ENCODE measurements around the gene SETD5.

Gene SETD5

DNA sequence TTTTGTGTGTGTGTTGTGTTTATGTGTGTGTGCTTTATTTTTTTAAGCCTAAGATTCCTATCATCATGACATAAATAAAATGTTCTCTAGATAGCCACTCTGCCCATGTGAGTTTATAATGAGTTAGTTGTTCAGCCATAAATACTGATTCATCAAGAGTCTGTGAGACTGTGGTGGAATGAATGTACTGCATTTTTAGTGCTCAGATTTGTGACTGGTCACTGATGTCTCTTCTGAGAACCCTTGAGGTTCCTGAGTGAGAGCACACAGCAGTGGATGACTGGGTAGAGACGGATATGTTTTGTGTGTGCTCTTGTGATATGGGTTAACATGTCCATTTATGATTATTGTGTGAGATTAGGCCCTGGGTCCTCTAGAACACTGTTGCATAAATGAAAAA, 51.2 kb downstream of the SETD5 start:
- no peak for TF ChIP-seq EZH2 (IDR thresholded peaks at IDR 0.05)
- no peak for TF ChIP-seq FOXP2 (optimal IDR thresholded peaks at IDR 0.05; ENCODE audit: control extremely low read depth, extremely low read length, insufficient read depth)
- TF ChIP-seq POLR2AphosphoS5 (IDR thresholded peaks at IDR 0.05; ENCODE audit: borderline replicate concordance, low read depth, low read length), result no peak
- Histone ChIP-seq H3K4me3 (no peak overlapping the region), H3K36me3 (ENCODE audit: insufficient read depth, low read length) (peaks cover 80% of the 10 kb centered on the region), H3K9me3 (ENCODE audit: low read depth, low read length) (no peaks in the 10 kb centered on the region), H3K27ac (no peak overlapping the region), H3K9ac (ENCODE audit: insufficient read length) (no peak overlapping the region)
- DNase-seq (ENCODE audit: low read depth, low spot score), result no peak

DNA sequence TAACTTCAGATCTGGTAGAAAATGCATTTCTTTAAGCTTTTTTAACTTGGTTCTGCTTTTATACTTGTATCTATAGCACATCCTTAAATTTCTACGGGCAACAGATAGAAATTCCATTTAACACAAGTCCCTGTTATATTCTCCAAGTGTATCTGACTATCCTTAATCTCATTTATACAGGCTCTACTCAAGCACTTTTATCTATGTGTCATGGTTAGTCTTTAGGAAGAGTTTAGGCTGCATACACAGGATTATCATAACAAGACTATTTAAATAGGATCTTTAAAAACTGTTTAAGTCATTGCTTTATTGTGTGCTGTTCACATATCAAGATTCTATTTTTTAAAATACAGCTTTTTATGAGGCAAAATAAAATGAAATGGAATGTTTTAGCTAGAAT, 52.7 kb downstream of the SETD5 start:
- H3K4me3 ChIP-seq, result no peak overlapping the region
- no peaks in the 10 kb centered on the region for H3K9me3 ChIP-seq (ENCODE audit: low read depth, low read length)
- H3K9ac ChIP-seq (ENCODE audit: insufficient read length), result no peak overlapping the region
- TF ChIP-seq FOXP2 (optimal IDR thresholded peaks at IDR 0.05; ENCODE audit: control extremely low read depth, extremely low read length, insufficient read depth) (no peak), POLR2AphosphoS5 (IDR thresholded peaks at IDR 0.05; ENCODE audit: borderline replicate concordance, low read depth, low read length) (no peak), EZH2 (IDR thresholded peaks at IDR 0.05) (no peak)
- H3K27ac ChIP-seq, result no peak overlapping the region
- H3K36me3 ChIP-seq (ENCODE audit: insufficient read depth, low read length), result peaks cover 76% of the 10 kb centered on the region
- no peak for DNase-seq (ENCODE audit: low read depth, low spot score)

DNA sequence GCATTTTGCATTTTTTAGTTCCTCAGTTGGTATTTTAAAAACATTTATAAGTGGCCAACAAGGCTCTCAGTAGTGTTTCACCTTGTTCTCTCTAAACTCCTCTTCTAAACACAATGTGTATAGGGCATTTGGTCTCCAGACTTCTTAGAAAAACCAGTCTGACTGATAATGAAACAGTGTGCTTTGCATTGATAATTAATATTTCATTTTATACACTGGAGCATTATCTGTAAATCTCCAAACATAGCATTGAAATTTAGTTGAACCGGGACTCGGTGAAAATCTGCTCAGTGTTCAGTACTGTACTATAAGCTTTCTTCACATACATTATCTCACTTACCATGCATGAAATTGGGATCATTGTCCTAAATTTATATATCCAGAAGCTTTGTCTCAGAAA, 53.6 kb downstream of the SETD5 start:
- Histone ChIP-seq H3K4me3 (no peak overlapping the region), H3K36me3 (ENCODE audit: insufficient read depth, low read length) (peaks cover 78% of the 10 kb centered on the region), H3K9me3 (ENCODE audit: low read depth, low read length) (no peaks in the 10 kb centered on the region), H3K27ac (no peak overlapping the region), H3K9ac (ENCODE audit: insufficient read length) (no peak overlapping the region)
- no peak for DNase-seq (ENCODE audit: low read depth, low spot score)
- no peak for TF ChIP-seq EZH2 (IDR thresholded peaks at IDR 0.05)
- no peak for TF ChIP-seq FOXP2 (optimal IDR thresholded peaks at IDR 0.05; ENCODE audit: control extremely low read depth, extremely low read length, insufficient read depth)
- TF ChIP-seq POLR2AphosphoS5 (IDR thresholded peaks at IDR 0.05; ENCODE audit: borderline replicate concordance, low read depth, low read length), result no peak

DNA sequence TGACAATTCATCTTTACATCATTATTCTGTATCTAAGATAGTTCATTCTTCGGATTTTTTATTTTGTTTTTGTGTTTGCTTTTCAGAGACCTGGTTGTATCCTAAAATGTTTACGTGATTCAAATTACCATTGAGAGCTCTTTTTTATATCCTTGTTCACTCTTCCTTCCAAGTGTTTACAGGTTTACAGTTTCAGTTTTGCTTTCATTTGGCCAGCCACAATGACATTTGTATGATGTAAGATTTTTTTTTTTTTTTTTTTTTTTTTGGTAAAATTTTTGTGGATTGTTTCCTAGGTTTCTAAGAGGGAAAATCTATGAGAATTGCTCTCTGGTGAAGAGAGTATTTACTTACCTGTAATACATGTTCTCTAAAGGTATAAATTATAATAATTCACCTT, 55.0 kb downstream of the SETD5 start:
- DNase-seq (ENCODE audit: low read depth, low spot score), result no peak
- H3K9me3 ChIP-seq (ENCODE audit: low read depth, low read length), result no peaks in the 10 kb centered on the region
- TF ChIP-seq POLR2AphosphoS5 (IDR thresholded peaks at IDR 0.05; ENCODE audit: borderline replicate concordance, low read depth, low read length), result no peak
- no peak overlapping the region for H3K9ac ChIP-seq (ENCODE audit: insufficient read length)
- H3K4me3 ChIP-seq, result no peak overlapping the region
- no peak overlapping the region for H3K27ac ChIP-seq
- H3K36me3 ChIP-seq (ENCODE audit: insufficient read depth, low read length), result peaks cover 74% of the 10 kb centered on the region

DNA sequence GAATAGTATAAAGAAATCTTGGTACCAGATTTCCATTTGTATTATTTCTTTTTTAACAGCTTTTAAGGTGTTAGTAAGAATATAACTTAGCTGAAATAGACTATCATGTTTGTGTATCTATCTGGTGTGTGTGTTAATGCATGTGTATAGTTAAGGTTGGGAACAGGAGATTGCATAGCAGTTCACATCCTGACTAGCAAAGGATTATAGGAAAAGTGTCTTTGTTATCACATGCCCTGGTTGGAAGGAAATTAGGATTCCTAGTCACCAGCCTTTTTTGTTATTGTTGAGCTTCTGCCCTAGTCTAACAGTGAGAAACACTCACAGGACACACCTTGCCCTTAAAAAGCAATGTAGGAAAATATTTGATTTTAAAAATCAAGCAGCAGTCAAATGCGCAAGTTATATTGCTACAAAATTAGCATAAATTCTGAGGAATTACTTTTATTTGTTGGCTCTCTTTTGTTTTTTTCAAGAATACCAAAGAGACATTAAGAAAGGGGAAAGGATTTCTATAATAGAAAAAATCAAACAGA, 58.2 kb downstream of the SETD5 start:
- H3K9ac ChIP-seq (ENCODE audit: insufficient read length), result no peak overlapping the region
- H3K9me3 ChIP-seq (ENCODE audit: low read depth, low read length), result no peaks in the 10 kb centered on the region
- H3K4me3 ChIP-seq, result no peak overlapping the region
- TF ChIP-seq EZH2 (IDR thresholded peaks at IDR 0.05), result no peak
- TF ChIP-seq POLR2AphosphoS5 (IDR thresholded peaks at IDR 0.05; ENCODE audit: borderline replicate concordance, low read depth, low read length), result no peak
- no peak for TF ChIP-seq FOXP2 (optimal IDR thresholded peaks at IDR 0.05; ENCODE audit: control extremely low read depth, extremely low read length, insufficient read depth)
- H3K27ac ChIP-seq, result no peak overlapping the region
- H3K36me3 ChIP-seq (ENCODE audit: insufficient read depth, low read length), result peaks cover 49% of the 10 kb centered on the region
- DNase-seq (ENCODE audit: low read depth, low spot score), result no peak

DNA sequence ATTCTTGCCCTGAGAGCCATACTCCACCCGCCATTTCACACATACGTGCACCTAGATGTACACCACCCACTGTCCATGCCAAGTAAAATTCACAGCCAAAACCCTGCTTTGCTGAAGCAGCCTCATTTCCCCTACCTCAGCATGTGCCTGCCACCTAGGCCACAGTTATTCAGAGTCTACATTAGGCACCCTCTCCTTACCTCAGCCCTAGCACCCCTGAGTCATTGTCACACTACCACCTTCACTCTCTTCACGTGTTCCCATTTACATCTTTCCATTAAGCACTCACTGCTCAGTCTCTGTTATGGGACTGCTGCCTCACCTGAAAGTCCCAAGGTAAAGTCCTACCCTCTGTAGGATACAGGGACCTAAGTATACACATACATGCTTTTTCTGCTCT, 70.0 kb downstream of the SETD5 start:
- H3K36me3 ChIP-seq (ENCODE audit: insufficient read depth, low read length), result peaks cover 78% of the 10 kb centered on the region
- TF ChIP-seq EZH2 (IDR thresholded peaks at IDR 0.05) (no peak), POLR2AphosphoS5 (IDR thresholded peaks at IDR 0.05; ENCODE audit: borderline replicate concordance, low read depth, low read length) (no peak), FOXP2 (optimal IDR thresholded peaks at IDR 0.05; ENCODE audit: control extremely low read depth, extremely low read length, insufficient read depth) (no peak)
- H3K9ac ChIP-seq (ENCODE audit: insufficient read length), result no peak overlapping the region
- H3K4me3 ChIP-seq, result no peak overlapping the region
- H3K27ac ChIP-seq, result no peak overlapping the region
- no peak for DNase-seq (ENCODE audit: low read depth, low spot score)
- H3K9me3 ChIP-seq (ENCODE audit: low read depth, low read length), result no peaks in the 10 kb centered on the region

DNA sequence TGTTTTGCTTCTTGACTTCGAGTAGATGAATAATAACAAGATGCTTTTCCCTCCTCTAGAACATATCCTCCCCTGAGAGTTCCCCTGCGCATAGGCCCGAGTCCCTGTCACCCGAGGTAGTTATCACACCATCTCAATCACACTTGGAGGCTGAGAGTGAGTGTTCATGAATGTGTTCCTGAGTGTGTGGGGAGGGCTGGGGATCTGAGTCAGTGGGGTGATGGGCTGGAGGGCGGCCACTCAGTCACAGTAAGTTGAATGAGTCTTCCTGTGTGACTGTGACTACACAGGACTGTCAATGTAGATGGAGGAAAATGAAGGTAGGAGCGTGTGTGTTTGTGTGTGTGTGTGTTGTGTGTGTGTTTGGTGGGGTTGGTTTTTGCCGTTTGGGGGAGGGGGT, 71.0 kb downstream of the SETD5 start:
- H3K9me3 ChIP-seq (ENCODE audit: low read depth, low read length), result no peaks in the 10 kb centered on the region
- TF ChIP-seq FOXP2 (optimal IDR thresholded peaks at IDR 0.05; ENCODE audit: control extremely low read depth, extremely low read length, insufficient read depth) (no peak), EZH2 (IDR thresholded peaks at IDR 0.05) (no peak), POLR2AphosphoS5 (IDR thresholded peaks at IDR 0.05; ENCODE audit: borderline replicate concordance, low read depth, low read length) (no peak)
- no peak overlapping the region for H3K27ac ChIP-seq
- DNase-seq (ENCODE audit: low read depth, low spot score), result no peak
- no peak overlapping the region for H3K9ac ChIP-seq (ENCODE audit: insufficient read length)
- no peak overlapping the region for H3K4me3 ChIP-seq
- peaks cover 88% of the 10 kb centered on the region for H3K36me3 ChIP-seq (ENCODE audit: insufficient read depth, low read length)

DNA sequence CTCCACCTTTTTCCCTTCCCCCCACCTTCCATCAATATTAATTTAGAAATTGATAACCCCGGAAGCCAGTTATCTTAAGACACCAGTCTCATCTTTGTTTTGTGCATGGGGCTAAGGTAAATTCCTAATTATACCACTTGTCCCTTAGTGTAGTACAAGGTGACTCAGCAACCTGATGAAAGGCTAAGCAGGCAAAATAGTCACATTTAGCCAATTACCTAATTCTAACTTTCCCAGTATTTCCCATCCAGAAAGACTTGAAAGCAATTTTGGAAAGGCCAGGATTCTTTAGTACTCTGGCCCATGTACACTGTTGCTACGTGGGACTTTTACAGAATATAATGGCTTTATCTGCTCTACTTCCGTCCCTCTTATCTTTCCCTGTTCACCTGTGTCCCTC, 72.6 kb downstream of the SETD5 start:
- peaks cover 93% of the 10 kb centered on the region for H3K36me3 ChIP-seq (ENCODE audit: insufficient read depth, low read length)
- DNase-seq (ENCODE audit: low read depth, low spot score), result no peak
- TF ChIP-seq EZH2 (IDR thresholded peaks at IDR 0.05), result no peak
- TF ChIP-seq FOXP2 (optimal IDR thresholded peaks at IDR 0.05; ENCODE audit: control extremely low read depth, extremely low read length, insufficient read depth), result no peak
- no peak for TF ChIP-seq POLR2AphosphoS5 (IDR thresholded peaks at IDR 0.05; ENCODE audit: borderline replicate concordance, low read depth, low read length)

DNA sequence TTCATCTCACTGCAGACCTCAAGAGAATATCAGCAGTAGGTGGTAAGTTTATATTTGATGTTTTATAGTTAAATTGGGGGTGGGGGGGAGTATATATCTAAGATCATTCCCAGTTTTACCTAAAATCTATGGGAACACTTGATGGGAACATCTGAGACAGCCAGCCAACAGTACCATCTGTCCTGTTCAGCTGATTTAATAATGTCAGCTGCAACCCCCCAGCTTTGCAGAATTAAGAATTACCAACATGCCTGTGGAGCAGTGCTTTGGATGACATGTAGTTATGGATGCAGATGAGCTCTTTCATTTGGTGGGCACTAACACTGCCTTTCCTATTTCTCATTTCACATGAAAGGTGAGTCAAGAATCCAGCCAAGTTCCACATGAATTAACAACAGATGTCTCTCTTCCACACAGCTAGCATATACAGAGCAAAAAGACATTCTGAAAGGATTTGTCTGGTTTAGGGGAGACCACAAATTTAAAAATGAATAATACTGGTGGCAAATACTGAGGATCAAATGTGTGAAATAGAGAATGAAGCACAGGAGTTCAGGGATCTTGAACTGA, 76.2 kb downstream of the SETD5 start:
- H3K9me3 ChIP-seq (ENCODE audit: low read depth, low read length), result no peaks in the 10 kb centered on the region
- DNase-seq (ENCODE audit: low read depth, low spot score), result no peak
- no peak for TF ChIP-seq POLR2AphosphoS5 (IDR thresholded peaks at IDR 0.05; ENCODE audit: borderline replicate concordance, low read depth, low read length)
- TF ChIP-seq FOXP2 (optimal IDR thresholded peaks at IDR 0.05; ENCODE audit: control extremely low read depth, extremely low read length, insufficient read depth), result no peak
- no peak for TF ChIP-seq EZH2 (IDR thresholded peaks at IDR 0.05)
- no peak overlapping the region for H3K27ac ChIP-seq
- H3K4me3 ChIP-seq, result no peak overlapping the region
- no peak overlapping the region for H3K9ac ChIP-seq (ENCODE audit: insufficient read length)
- peaks cover 88% of the 10 kb centered on the region for H3K36me3 ChIP-seq (ENCODE audit: insufficient read depth, low read length)

More for the DNA sequence above, 72.6 kb downstream of the SETD5 start:
- H3K9ac ChIP-seq (ENCODE audit: insufficient read length), result no peak overlapping the region
- H3K27ac ChIP-seq, result no peak overlapping the region
- H3K9me3 ChIP-seq (ENCODE audit: low read depth, low read length), result no peaks in the 10 kb centered on the region
- no peak overlapping the region for H3K4me3 ChIP-seq

Measured in SK-N-MC (cell line).